Measurements from ENCODE around the gene ELP6.
"Not testable (repeated sequence)": the region's sequence is repeated elsewhere in the genome, so short reads cannot be mapped to it uniquely, and the experiment has no call there.

The ELP6 gene

GRCh38 chr3:47487265-47487664, 26.2 kb downstream of the ELP6 start:
- no peak overlapping the region for H3K27ac ChIP-seq (ENCODE audit: low read depth, low read length, poor library complexity, severe bottlenecking)
- no peaks in the 10 kb centered on the region for H3K9me3 ChIP-seq (ENCODE audit: low read length)
- peaks cover 21% of the 10 kb centered on the region; the same call in 1 of the 2 replicates for H3K36me3 ChIP-seq (ENCODE audit: insufficient read depth, low read length)
- no peak overlapping the region for H3K4me2 ChIP-seq (ENCODE audit: low read length)
- no peaks in the 10 kb centered on the region for H3F3A ChIP-seq (ENCODE audit: insufficient read depth, low read length)
- no peaks in the 10 kb centered on the region for H4K20me1 ChIP-seq (ENCODE audit: insufficient read depth, low read length)
- no peak overlapping the region for H3K9ac ChIP-seq (ENCODE audit: low read length)
- H3K4me3 ChIP-seq (ENCODE audit: low read depth, low read length, poor library complexity, severe bottlenecking): no peak overlapping the region
- H3K4me1 ChIP-seq (ENCODE audit: insufficient read depth, low read length, severe bottlenecking): peaks cover 9% of the 10 kb centered on the region
- no peak for TF ChIP-seq CTCF (IDR thresholded peaks at IDR 0.05; ENCODE audit: low read length)
- H3K27me3 ChIP-seq (ENCODE audit: insufficient read depth, low read length): no peaks in the 10 kb centered on the region
- no peaks in the 10 kb centered on the region for H3K79me2 ChIP-seq (ENCODE audit: insufficient read depth, low read length)
- no peaks in the 10 kb centered on the region for H3K9me2 ChIP-seq (ENCODE audit: low read depth, low read length)
- no peak overlapping the region for H2AFZ ChIP-seq (ENCODE audit: low read length)

GRCh38 chr3:47485812-47486211, 27.7 kb downstream of the ELP6 start:
- H3K36me3 ChIP-seq (ENCODE audit: insufficient read depth, low read length): peaks cover 17% of the 10 kb centered on the region; the same call in 1 of the 2 replicates
- H3K4me1 ChIP-seq (ENCODE audit: insufficient read depth, low read length, severe bottlenecking): no peaks in the 10 kb centered on the region
- no peaks in the 10 kb centered on the region for H4K20me1 ChIP-seq (ENCODE audit: insufficient read depth, low read length)
- no peak overlapping the region for H3K9ac ChIP-seq (ENCODE audit: low read length)
- no peak overlapping the region for H2AFZ ChIP-seq (ENCODE audit: low read length)
- H3K9me2 ChIP-seq (ENCODE audit: low read depth, low read length): no peaks in the 10 kb centered on the region
- H3K4me2 ChIP-seq (ENCODE audit: low read length): no peak overlapping the region
- no peaks in the 10 kb centered on the region for H3K27me3 ChIP-seq (ENCODE audit: insufficient read depth, low read length)
- H3K4me3 ChIP-seq (ENCODE audit: low read depth, low read length, poor library complexity, severe bottlenecking): no peak overlapping the region
- H3K79me2 ChIP-seq (ENCODE audit: insufficient read depth, low read length): no peaks in the 10 kb centered on the region
- no peak for TF ChIP-seq CTCF (IDR thresholded peaks at IDR 0.05; ENCODE audit: low read length)
- TF ChIP-seq EZH2 (IDR thresholded peaks at IDR 0.05; ENCODE audit: borderline replicate concordance, low read length): no peak
- no peaks in the 10 kb centered on the region for H3K9me3 ChIP-seq (ENCODE audit: low read length)
- no peaks in the 10 kb centered on the region for H3F3A ChIP-seq (ENCODE audit: insufficient read depth, low read length)
- no peak overlapping the region for H3K27ac ChIP-seq (ENCODE audit: low read depth, low read length, poor library complexity, severe bottlenecking)

- no peak for TF ChIP-seq EZH2 (IDR thresholded peaks at IDR 0.05; ENCODE audit: borderline replicate concordance, low read length)
- TF ChIP-seq CTCF (IDR thresholded peaks at IDR 0.05; ENCODE audit: low read length): no peak
- Histone ChIP-seq H3K9me2 (ENCODE audit: low read depth, low read length) (no peaks in the 10 kb centered on the region), H3K27me3 (ENCODE audit: insufficient read depth, low read length) (no peaks in the 10 kb centered on the region), H3K79me2 (ENCODE audit: insufficient read depth, low read length) (no peaks in the 10 kb centered on the region), H4K20me1 (ENCODE audit: insufficient read depth, low read length) (no peaks in the 10 kb centered on the region), H3K9me3 (ENCODE audit: low read length) (no peaks in the 10 kb centered on the region), H2AFZ (ENCODE audit: low read length) (no peak overlapping the region), H3K36me3 (ENCODE audit: insufficient read depth, low read length) (peaks cover 9% of the 10 kb centered on the region; the same call in 1 of the 2 replicates), H3K9ac (ENCODE audit: low read length) (no peak overlapping the region), H3F3A (ENCODE audit: insufficient read depth, low read length) (no peaks in the 10 kb centered on the region), H3K4me2 (ENCODE audit: low read length) (no peak overlapping the region), H3K4me1 (ENCODE audit: insufficient read depth, low read length, severe bottlenecking) (no peaks in the 10 kb centered on the region), H3K4me3 (ENCODE audit: low read depth, low read length, poor library complexity, severe bottlenecking) (no peak overlapping the region), H3K27ac (ENCODE audit: low read depth, low read length, poor library complexity, severe bottlenecking) (no peak overlapping the region)
Measured at GRCh38 chr3:47482366-47482765, 31.1 kb downstream of the ELP6 start.

- not testable (repeated sequence) for H3K27me3 ChIP-seq (ENCODE audit: insufficient read depth, low read length); H3K9me3 ChIP-seq (ENCODE audit: low read length); H3K4me1 ChIP-seq (ENCODE audit: insufficient read depth, low read length, severe bottlenecking); H3K9me2 ChIP-seq (ENCODE audit: low read depth, low read length); H3K4me2 ChIP-seq (ENCODE audit: low read length); H3K36me3 ChIP-seq (ENCODE audit: insufficient read depth, low read length); H3K79me2 ChIP-seq (ENCODE audit: insufficient read depth, low read length); H3K9ac ChIP-seq (ENCODE audit: low read length); H4K20me1 ChIP-seq (ENCODE audit: insufficient read depth, low read length); H3K27ac ChIP-seq (ENCODE audit: low read depth, low read length, poor library complexity, severe bottlenecking); H3K4me3 ChIP-seq (ENCODE audit: low read depth, low read length, poor library complexity, severe bottlenecking); H2AFZ ChIP-seq (ENCODE audit: low read length); H3F3A ChIP-seq (ENCODE audit: insufficient read depth, low read length)
Measured at GRCh38 chr3:47481763-47482162, 31.7 kb downstream of the ELP6 start.

GRCh38 chr3:47480267-47480666, 33.2 kb downstream of the ELP6 start:
- not testable (repeated sequence) for H4K20me1 ChIP-seq (ENCODE audit: insufficient read depth, low read length); H3K4me3 ChIP-seq (ENCODE audit: low read depth, low read length, poor library complexity, severe bottlenecking); H3K9me2 ChIP-seq (ENCODE audit: low read depth, low read length); H3K27me3 ChIP-seq (ENCODE audit: insufficient read depth, low read length); H2AFZ ChIP-seq (ENCODE audit: low read length); H3K27ac ChIP-seq (ENCODE audit: low read depth, low read length, poor library complexity, severe bottlenecking); H3K4me1 ChIP-seq (ENCODE audit: insufficient read depth, low read length, severe bottlenecking); H3K9ac ChIP-seq (ENCODE audit: low read length); H3K9me3 ChIP-seq (ENCODE audit: low read length); H3K36me3 ChIP-seq (ENCODE audit: insufficient read depth, low read length); H3F3A ChIP-seq (ENCODE audit: insufficient read depth, low read length); H3K79me2 ChIP-seq (ENCODE audit: insufficient read depth, low read length); H3K4me2 ChIP-seq (ENCODE audit: low read length)
